Left ventricle myocardium inferior (tissue), 1 donor: Measurements from ENCODE around the gene PCNX1. TPM values are rescaled to one million over a fixed set of nuclear protein-coding genes. Genes with fewer than 3 reads are reported as not detected.
"Not testable (repeated sequence)": the region's sequence is repeated elsewhere in the genome, so short reads cannot be mapped to it uniquely, and the experiment has no call there.

ENCODE experiments used
- DNase-seq: peaks from one replicate; pipeline ENCODE4 v3.0.0-alpha.2; 2020
- H3K27ac ChIP-seq: fragments of 200-600 bp; replicated peaks from 2 replicates; pipeline ENCODE4 v1.8.0; 2021
- H3K27me3 ChIP-seq: fragments of 200-600 bp; 2 replicates; pipeline ENCODE4 v1.8.0; 2021; ENCODE audit warnings: low read depth
- H3K36me3 ChIP-seq: fragments of 200-600 bp; 2 replicates; pipeline ENCODE4 v1.8.0; 2021
- H3K4me1 ChIP-seq: fragments of 200-600 bp; 2 replicates; pipeline ENCODE4 v1.8.0; 2021
- H3K4me3 ChIP-seq: fragments of 200-600 bp; 2 replicates; pipeline ENCODE4 v1.8.0; 2021; ENCODE audit warnings: mild to moderate bottlenecking, moderate library complexity
- H3K9me3 ChIP-seq: fragments of 200-600 bp; replicated peaks from 2 replicates; pipeline ENCODE4 v1.8.0; 2021
- CTCF ChIP-seq: fragments of 200-600 bp; IDR thresholded peaks from 2 replicates; pipeline ENCODE4 v1.8.0; 2021; ENCODE audit warnings: antibody characterized with exemption, mild to moderate bottlenecking, borderline replicate concordance
- intact Hi-C: fragments of 100-400 bp; cut with micrococcal nuclease; formaldehyde crosslinking; loops from one replicate; pipeline ENCODE4 v1.11.0; 2022
- total RNA-seq: library from RNA; stranded (reverse); fragmentation: NEBNext Ultra II Directional; extraction: Animal tissue kit (Norgen Biotek cat#: 25700); gene quantifications from one replicate; pipeline ENCODE4 v1.2.1, GENCODE V29; 2021
- donor health status: DM: no; HTN: yes; CAD: no; lungs with severe emphysema.

PCNX1 gene
- total RNA-seq, 1 donor from 2014 or later, result 35.2 TPM

DNA sequence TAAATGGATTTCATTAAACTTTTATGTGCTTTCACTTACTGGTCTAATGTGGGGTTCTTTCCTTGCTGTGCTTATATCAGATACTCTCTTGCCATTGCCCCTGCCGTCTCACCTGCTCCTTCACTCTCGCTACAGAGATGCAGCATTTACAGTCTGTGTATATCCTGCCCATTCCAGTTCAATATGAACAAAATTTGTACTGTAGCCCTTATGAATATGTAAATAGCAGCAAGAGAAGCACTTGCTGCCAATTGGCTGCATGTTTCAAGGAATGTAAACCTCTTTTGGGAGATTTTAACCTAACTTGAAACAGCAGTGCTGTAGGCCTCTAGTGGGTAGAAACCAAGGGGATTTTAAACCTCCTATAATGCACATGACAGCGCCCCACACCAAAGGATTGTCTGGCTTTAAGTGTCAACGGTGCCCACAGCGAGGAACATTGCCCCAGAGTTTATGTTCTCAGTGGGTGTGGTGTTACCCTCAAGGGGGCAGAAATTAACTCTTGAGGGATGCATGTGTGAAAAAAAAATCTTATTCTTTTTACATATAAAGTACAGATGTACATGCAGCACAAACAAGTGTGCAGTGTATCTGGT lies 19.1 kb downstream of the PCNX1 start:
- Histone ChIP-seq H3K27ac (no peak overlapping the region), H3K4me3 (no peak overlapping the region), H3K27me3 (no peaks in the 10 kb centered on the region), H3K36me3 (no peaks in the 10 kb centered on the region), H3K9me3 (no peaks in the 10 kb centered on the region), H3K4me1 (peaks cover 65% of the 10 kb centered on the region)
- intact Hi-C loops, result loop anchor here (10.0 kb wide), 1 partner anchor 48 kb away; no protein-coding TSS in a partner anchor
- no peak for TF ChIP-seq CTCF
- no peak for DNase-seq

GRCh38 chr14:70931008-70931407 lies 23.7 kb downstream of the PCNX1 start:
- Histone ChIP-seq H3K36me3 (no peaks in the 10 kb centered on the region), H3K27me3 (no peaks in the 10 kb centered on the region), H3K4me3 (no peak overlapping the region), H3K4me1 (peaks cover 70% of the 10 kb centered on the region), H3K9me3 (no peaks in the 10 kb centered on the region), H3K27ac (no peak overlapping the region)
- DNase-seq, result no peak
- intact Hi-C loops, result no loop called here
- TF ChIP-seq CTCF, result no peak

DNA sequence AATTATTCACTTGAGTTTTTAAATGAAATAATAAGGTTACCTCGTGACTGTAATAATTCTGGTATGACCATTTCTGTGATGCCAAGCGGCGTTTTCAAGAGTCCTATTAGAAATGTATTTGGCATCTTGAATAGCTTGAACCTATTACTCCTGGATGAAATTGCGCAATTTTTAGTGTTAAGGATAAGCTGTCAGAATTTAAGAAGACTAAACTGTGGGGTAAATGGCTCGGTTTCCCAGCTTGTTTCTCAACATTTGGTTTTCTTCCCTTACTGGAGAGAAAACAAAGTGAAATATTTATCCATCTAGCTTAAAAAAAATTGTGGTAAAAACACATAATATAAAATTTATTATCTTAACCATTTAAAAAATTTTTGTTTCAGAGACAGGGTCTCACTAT lies 26.8 kb downstream of the PCNX1 start:
- Histone ChIP-seq H3K27ac (peak overlapping the region; percentile 17), H3K36me3 (no peaks in the 10 kb centered on the region), H3K9me3 (no peaks in the 10 kb centered on the region), H3K4me1 (peaks cover 51% of the 10 kb centered on the region), H3K4me3 (no peak overlapping the region), H3K27me3 (no peaks in the 10 kb centered on the region)
- intact Hi-C loops, result no loop called here
- TF ChIP-seq CTCF, result no peak
- no peak for DNase-seq

GRCh38 chr14:70934502-70935134 lies 27.4 kb downstream of the PCNX1 start:
- Histone ChIP-seq H3K36me3 (no peaks in the 10 kb centered on the region), H3K4me1 (peaks cover 46% of the 10 kb centered on the region), H3K27ac (peak overlapping the region; percentile 17), H3K27me3 (no peaks in the 10 kb centered on the region), H3K4me3 (no peak overlapping the region), H3K9me3 (peaks cover under 1% of the 10 kb centered on the region)
- DNase-seq, result no peak
- no peak for TF ChIP-seq CTCF
- intact Hi-C loops, result no loop called here

- intact Hi-C loops, result no loop called here
- Histone ChIP-seq H3K4me3 (no peak overlapping the region), H3K27me3 (no peaks in the 10 kb centered on the region), H3K36me3 (no peaks in the 10 kb centered on the region), H3K4me1 (peaks cover 41% of the 10 kb centered on the region), H3K27ac (peak overlapping the region; percentile 17), H3K9me3 (peaks cover 5% of the 10 kb centered on the region)
- TF ChIP-seq CTCF, result no peak
- DNase-seq, result no peak
Observed at GRCh38 chr14:70935135-70935534, 27.9 kb downstream of the PCNX1 start.

DNA sequence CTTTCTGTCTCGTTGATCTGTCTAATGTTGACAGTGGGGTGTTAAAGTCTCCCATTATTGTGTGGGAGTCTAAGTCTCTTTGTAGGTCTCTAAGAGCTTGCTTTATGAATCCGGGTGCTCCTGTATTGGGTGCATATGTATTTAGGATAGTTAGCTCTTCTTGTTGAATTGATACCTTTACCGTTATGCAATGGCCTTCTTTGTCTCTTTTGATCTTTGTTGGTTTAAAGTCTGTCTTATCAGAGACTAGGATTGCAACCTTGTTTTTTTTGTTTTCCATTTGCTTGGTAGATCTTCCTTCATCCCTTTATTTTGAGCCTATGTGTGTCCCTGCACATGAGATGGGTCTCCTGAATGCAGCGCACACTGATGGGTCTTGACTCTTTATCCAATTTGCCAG lies 32.4 kb downstream of the PCNX1 start:
- Histone ChIP-seq H3K9me3 (peaks cover 28% of the 10 kb centered on the region), H3K4me1 (peaks cover 13% of the 10 kb centered on the region), H3K36me3 (peaks cover 11% of the 10 kb centered on the region)
- H3K27ac ChIP-seq, H3K27me3 ChIP-seq, DNase-seq, H3K4me3 ChIP-seq, intact Hi-C loops: not testable (repeated sequence)

DNA sequence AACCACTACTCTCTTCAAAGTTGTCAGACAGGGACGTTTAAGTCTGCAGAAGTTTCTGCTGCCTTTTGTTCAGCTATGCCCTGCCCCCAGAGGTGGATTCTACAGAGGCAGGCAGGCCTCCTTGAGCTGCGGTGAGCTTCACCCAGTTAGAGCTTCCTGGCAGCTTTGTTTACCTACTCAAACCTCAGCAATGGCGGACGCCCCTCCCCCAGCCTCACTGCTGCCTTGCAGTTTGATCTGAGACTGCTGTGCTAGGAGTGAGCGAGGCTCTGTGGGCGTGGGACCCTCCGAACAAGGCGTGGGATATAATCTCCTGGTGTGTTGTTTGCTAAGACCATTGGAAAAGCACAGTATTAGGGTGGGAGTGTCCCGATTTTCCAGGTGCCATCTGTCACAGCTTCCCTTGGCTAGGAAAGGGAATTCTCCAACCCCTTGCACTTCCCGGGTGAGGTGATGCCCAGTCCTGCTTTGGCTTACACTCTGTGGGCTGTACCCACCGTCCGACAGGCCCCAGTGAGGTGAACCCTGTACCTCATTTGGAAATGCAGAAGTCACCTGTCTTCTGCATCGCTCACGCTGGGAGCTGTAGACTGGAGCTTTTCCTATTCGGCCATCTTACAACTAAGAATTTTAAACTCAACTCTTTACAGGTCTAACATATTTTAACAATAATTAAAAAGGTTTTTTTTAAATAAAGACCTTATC lies 34.5 kb downstream of the PCNX1 start:
- H3K27me3 ChIP-seq, intact Hi-C loops, DNase-seq, H3K27ac ChIP-seq, H3K4me3 ChIP-seq: not testable (repeated sequence)
- Histone ChIP-seq H3K4me1 (peaks cover 11% of the 10 kb centered on the region), H3K36me3 (peaks cover 12% of the 10 kb centered on the region), H3K9me3 (peaks cover 41% of the 10 kb centered on the region)
